ENCODE data around the gene PHACTR1. TPM values are rescaled to one million over a fixed set of nuclear protein-coding genes. Genes with fewer than 3 reads are reported as not detected.

PHACTR1 gene
- total and polyA plus RNA-seq, 2 donors, result 3.1 to 6.3 TPM

DNA sequence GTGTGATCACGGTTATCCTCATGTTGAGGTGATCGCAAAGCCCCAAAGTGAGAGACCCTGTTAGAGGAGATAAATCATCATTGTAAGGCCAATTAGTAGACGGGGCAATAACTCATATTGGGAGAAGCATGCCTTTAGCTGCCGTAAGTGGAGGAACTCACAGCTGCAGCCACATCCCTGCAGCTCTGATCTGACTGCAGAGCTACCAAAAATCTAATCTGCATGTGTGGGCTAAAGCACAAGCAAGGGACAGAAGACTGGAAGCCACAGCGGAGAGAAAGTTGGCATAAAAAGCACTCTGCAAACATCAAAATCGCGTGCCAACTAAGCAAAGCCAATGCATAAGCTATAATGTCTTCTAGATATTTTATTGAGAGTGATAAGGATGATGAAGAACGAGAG is 532.0 kb downstream of the PHACTR1 start:
- Histone ChIP-seq H3K27ac (ENCODE audit: low read depth in 1 of 2, low read length in 1 of 2) (no peak overlapping the region), H3K4me3 (ENCODE audit: low read length in 2 of 2) (no peak overlapping the region), H3K4me1 (ENCODE audit: control insufficient read depth in 2 of 2, insufficient read depth in 2 of 2, low read length in 2 of 2) (no peaks in the 10 kb centered on the region), H3K27me3 (ENCODE audit: control insufficient read depth in 2 of 2, insufficient read depth in 1 of 2, low read length in 1 of 2) (no peaks in the 10 kb centered on the region), H3K9me3 (ENCODE audit: control insufficient read depth in 2 of 2, insufficient read depth in 1 of 2, low read length in 1 of 2) (peaks cover 0 to 3% of the 10 kb centered on the region in 2 donors), H3K36me3 (ENCODE audit: control insufficient read depth in 2 of 2, insufficient read depth in 2 of 2, low read length in 1 of 2) (no peaks in the 10 kb centered on the region)
- no peak for DNase-seq (ENCODE audit: low read depth in 6 of 9, low spot score in 9 of 9)
- 96% methylated on average over 8 of the region's 8 CpGs for WGBS

DNA sequence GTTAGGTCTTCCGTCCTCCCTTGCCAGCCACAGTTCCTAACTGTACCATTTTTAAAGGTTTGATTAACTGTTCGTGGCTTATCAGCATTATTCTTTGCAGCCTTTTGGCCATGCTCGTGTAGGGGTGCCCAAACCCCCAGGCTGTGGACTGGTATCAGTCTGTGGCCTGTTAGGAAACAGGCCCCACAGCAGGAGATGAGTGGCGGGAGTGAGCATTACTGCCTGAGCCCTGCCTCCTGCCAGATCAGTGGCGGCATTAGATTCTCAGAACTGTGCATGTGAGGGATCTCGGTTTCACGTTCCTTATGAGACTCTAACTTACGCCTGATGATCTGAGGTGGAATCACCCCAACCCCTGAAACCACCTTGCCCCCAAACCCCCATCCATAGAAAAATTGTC is 532.4 kb downstream of the PHACTR1 start:
- 96% methylated on average over 8 of the region's 8 CpGs for WGBS
- Histone ChIP-seq H3K4me1 (ENCODE audit: control insufficient read depth in 2 of 2, insufficient read depth in 2 of 2, low read length in 2 of 2) (no peaks in the 10 kb centered on the region), H3K27ac (ENCODE audit: low read depth in 1 of 2, low read length in 1 of 2) (no peak overlapping the region), H3K4me3 (ENCODE audit: low read length in 2 of 2) (no peak overlapping the region), H3K27me3 (ENCODE audit: control insufficient read depth in 2 of 2, insufficient read depth in 1 of 2, low read length in 1 of 2) (no peaks in the 10 kb centered on the region), H3K9me3 (ENCODE audit: control insufficient read depth in 2 of 2, insufficient read depth in 1 of 2, low read length in 1 of 2) (peaks cover 0 to 3% of the 10 kb centered on the region in 2 donors), H3K36me3 (ENCODE audit: control insufficient read depth in 2 of 2, insufficient read depth in 2 of 2, low read length in 1 of 2) (no peaks in the 10 kb centered on the region)
- DNase-seq (ENCODE audit: low read depth in 6 of 9, low spot score in 9 of 9), result no peak

DNA sequence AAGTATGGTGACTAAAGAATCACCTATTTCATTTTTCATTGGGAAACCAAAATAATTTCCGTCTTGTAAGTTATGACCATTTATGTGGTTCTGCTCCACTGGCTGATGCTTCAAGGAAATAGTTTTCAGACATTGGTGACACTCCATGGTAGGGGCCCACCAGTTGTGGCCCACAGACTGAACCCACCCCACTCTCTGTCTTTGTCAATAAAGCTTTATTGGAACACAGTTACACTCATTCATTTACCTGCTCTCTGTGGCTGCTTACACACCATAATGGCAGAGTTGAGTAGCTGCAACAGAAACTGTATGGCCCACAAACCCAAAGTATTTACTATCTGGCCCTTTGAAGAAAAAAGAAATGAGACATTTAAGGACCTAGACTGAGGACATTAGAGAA is 533.2 kb downstream of the PHACTR1 start:
- Histone ChIP-seq H3K36me3 (ENCODE audit: control insufficient read depth in 2 of 2, insufficient read depth in 2 of 2, low read length in 1 of 2) (no peaks in the 10 kb centered on the region), H3K4me1 (ENCODE audit: control insufficient read depth in 2 of 2, insufficient read depth in 2 of 2, low read length in 2 of 2) (no peaks in the 10 kb centered on the region), H3K4me3 (ENCODE audit: low read length in 2 of 2) (no peak overlapping the region), H3K27me3 (ENCODE audit: control insufficient read depth in 2 of 2, insufficient read depth in 1 of 2, low read length in 1 of 2) (no peaks in the 10 kb centered on the region), H3K27ac (ENCODE audit: low read depth in 1 of 2, low read length in 1 of 2) (no peak overlapping the region), H3K9me3 (ENCODE audit: control insufficient read depth in 2 of 2, insufficient read depth in 1 of 2, low read length in 1 of 2) (no peaks in the 10 kb centered on the region)
- WGBS, result 98% methylated on average over 1 of the region's 1 CpG
- no peak for DNase-seq (ENCODE audit: low read depth in 6 of 9, low spot score in 9 of 9)

DNA sequence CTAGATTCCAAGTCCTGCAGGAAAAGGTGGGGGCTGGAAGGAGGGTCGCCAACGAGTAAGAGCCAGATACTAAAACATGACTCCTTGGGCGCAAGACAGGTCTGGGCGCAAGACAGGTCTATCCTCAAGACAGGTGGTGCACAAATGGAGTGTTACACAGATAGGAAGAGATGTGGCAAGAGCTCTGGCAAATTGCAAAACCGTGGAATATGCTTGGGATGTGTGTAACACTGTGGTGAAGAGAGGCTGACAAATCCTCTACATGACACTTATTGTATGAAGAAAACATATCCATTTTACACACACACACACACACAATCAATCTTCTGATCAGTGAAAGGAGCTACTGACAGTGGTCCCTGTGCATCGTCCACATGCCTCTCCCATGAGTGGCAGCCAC is 534.1 kb downstream of the PHACTR1 start:
- no peak overlapping the region for H3K4me3 ChIP-seq (ENCODE audit: low read length in 2 of 2)
- H3K27ac ChIP-seq (ENCODE audit: low read depth in 1 of 2, low read length in 1 of 2), result no peak overlapping the region
- peaks cover 0 to 2% of the 10 kb centered on the region in 2 donors for H3K9me3 ChIP-seq (ENCODE audit: control insufficient read depth in 2 of 2, insufficient read depth in 1 of 2, low read length in 1 of 2)
- no peak for DNase-seq (ENCODE audit: low read depth in 6 of 9, low spot score in 9 of 9)
- H3K27me3 ChIP-seq (ENCODE audit: control insufficient read depth in 2 of 2, insufficient read depth in 1 of 2, low read length in 1 of 2), result no peaks in the 10 kb centered on the region
- 78% methylated on average over 6 of the region's 6 CpGs for WGBS
- no peaks in the 10 kb centered on the region for H3K4me1 ChIP-seq (ENCODE audit: control insufficient read depth in 2 of 2, insufficient read depth in 2 of 2, low read length in 2 of 2)
- no peaks in the 10 kb centered on the region for H3K36me3 ChIP-seq (ENCODE audit: control insufficient read depth in 2 of 2, insufficient read depth in 2 of 2, low read length in 1 of 2)

DNA sequence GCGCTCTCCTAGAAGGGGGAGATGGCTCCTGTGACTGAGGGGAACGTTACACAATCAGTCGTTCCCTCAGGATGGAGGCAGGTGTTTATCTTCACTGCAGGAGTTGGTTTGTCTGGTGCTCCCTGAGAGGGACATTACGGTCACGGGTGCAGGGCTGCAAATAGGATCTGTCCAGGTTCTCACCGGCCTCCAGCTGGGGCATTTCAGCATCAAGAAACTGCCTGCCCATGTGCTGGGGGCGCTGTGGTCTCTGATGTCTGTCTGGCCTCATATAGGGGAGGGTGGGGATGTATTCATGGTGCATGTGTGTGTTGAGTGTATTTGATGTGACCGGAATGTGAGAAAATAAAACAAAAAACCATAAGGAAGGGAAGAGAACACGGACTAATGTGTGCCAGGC is 534.7 kb downstream of the PHACTR1 start:
- 96% methylated on average over 9 of the region's 9 CpGs for WGBS
- H3K4me3 ChIP-seq (ENCODE audit: low read length in 2 of 2), result no peak overlapping the region
- no peak overlapping the region for H3K27ac ChIP-seq (ENCODE audit: low read depth in 1 of 2, low read length in 1 of 2)
- no peak for DNase-seq (ENCODE audit: low read depth in 6 of 9, low spot score in 9 of 9)
- no peaks in the 10 kb centered on the region for H3K27me3 ChIP-seq (ENCODE audit: control insufficient read depth in 2 of 2, insufficient read depth in 1 of 2, low read length in 1 of 2)
- peaks cover 0 to 7% of the 10 kb centered on the region in 2 donors for H3K9me3 ChIP-seq (ENCODE audit: control insufficient read depth in 2 of 2, insufficient read depth in 1 of 2, low read length in 1 of 2)
- H3K36me3 ChIP-seq (ENCODE audit: control insufficient read depth in 2 of 2, insufficient read depth in 2 of 2, low read length in 1 of 2), result no peaks in the 10 kb centered on the region
- H3K4me1 ChIP-seq (ENCODE audit: control insufficient read depth in 2 of 2, insufficient read depth in 2 of 2, low read length in 2 of 2), result peaks cover 0 to 4% of the 10 kb centered on the region in 2 donors

DNA sequence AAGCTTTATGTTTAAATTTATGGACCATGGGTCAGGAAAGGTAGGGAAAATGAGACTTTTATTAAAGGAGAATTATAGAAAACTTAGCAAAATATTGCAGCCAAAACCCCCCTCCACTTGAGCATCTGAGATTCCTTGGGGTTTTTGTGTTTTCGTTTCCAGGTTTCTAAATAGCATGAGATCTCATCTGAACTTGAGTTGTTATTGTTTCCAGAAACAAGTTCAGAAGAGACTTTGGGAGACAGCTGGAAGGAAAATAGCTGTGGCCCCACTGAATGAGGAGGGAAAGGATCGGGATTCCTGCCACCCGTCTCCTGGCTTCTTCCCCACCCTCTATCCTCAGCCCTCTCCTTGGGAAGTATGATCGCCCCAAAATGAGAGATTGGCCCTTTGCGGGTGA is 536.2 kb downstream of the PHACTR1 start:
- Histone ChIP-seq H3K4me3 (ENCODE audit: low read length in 2 of 2) (no peak overlapping the region), H3K36me3 (ENCODE audit: control insufficient read depth in 2 of 2, insufficient read depth in 2 of 2, low read length in 1 of 2) (no peaks in the 10 kb centered on the region), H3K9me3 (ENCODE audit: control insufficient read depth in 2 of 2, insufficient read depth in 1 of 2, low read length in 1 of 2) (peaks cover 1 to 7% of the 10 kb centered on the region in 2 donors), H3K27me3 (ENCODE audit: control insufficient read depth in 2 of 2, insufficient read depth in 1 of 2, low read length in 1 of 2) (no peaks in the 10 kb centered on the region), H3K27ac (ENCODE audit: low read depth in 1 of 2, low read length in 1 of 2) (no peak overlapping the region), H3K4me1 (ENCODE audit: control insufficient read depth in 2 of 2, insufficient read depth in 2 of 2, low read length in 2 of 2) (peaks cover 0 to 4% of the 10 kb centered on the region in 2 donors)
- 96% methylated on average over 5 of the region's 5 CpGs for WGBS
- no peak for DNase-seq (ENCODE audit: low read depth in 6 of 9, low spot score in 9 of 9)

DNA sequence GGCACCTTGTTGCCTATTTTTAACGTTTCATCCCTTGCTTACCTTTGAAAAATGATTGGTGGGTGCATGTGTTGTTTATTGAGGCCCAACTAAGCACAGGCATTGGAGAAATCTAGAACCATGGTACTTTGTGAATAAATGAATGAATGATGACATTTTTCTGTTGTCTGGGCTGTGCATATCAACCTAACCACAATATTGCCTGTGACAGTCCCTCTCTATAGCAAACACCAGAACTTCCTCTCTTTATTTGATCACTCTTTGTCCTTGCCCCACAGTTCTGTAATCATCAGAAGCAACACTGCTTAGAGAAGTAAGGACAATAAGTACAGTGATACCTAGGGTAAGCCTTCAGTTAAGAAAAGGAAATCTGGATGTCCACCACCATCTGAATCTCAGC is 536.7 kb downstream of the PHACTR1 start:
- 85% methylated on average over 1 of the region's 1 CpG for WGBS
- H3K4me1 ChIP-seq (ENCODE audit: control insufficient read depth in 2 of 2, insufficient read depth in 2 of 2, low read length in 2 of 2), result peaks cover 0 to 4% of the 10 kb centered on the region in 2 donors
- no peak for DNase-seq (ENCODE audit: low read depth in 6 of 9, low spot score in 9 of 9)
- H3K9me3 ChIP-seq (ENCODE audit: control insufficient read depth in 2 of 2, insufficient read depth in 1 of 2, low read length in 1 of 2), result peaks cover 1 to 7% of the 10 kb centered on the region in 2 donors
- no peaks in the 10 kb centered on the region for H3K36me3 ChIP-seq (ENCODE audit: control insufficient read depth in 2 of 2, insufficient read depth in 2 of 2, low read length in 1 of 2)
- no peak overlapping the region for H3K4me3 ChIP-seq (ENCODE audit: low read length in 2 of 2)
- no peak overlapping the region for H3K27ac ChIP-seq (ENCODE audit: low read depth in 1 of 2, low read length in 1 of 2)
- no peaks in the 10 kb centered on the region for H3K27me3 ChIP-seq (ENCODE audit: control insufficient read depth in 2 of 2, insufficient read depth in 1 of 2, low read length in 1 of 2)

DNA sequence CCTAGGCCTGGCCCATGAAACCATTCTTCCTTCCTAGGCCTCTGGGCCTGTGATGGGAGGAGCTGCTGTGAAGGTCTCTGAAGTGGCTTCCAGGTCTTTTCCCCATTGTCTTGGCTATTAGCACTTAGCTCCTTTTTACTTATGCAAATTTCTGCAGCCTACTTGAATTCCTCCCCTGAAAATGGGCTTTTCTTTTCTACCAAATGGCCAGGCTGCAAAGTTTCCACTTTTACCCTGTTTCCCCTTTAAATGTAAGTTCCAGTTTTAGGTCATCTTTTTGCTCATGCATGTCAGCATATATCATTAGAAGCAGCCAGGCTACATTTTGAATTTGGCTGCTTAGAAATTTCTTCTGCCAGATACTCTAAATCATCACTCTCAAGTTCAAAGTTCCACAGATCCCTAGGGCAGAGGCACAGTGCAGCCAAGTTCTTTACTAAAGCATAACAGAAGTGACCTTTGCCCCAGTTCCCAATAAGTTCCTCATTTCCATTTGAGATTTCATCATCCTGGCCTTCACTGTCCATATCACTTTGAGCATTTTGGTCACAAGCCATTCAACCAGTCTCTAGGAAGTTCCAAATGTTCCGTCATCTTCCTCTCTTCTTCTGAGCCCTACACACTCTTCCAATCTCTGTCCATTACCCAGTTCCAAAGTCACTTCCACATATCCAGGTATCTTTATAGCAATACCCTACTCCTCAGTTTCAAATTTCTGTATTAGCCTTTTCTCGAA is 539.9 kb downstream of the PHACTR1 start:
- 94% methylated on average over 2 of the region's 2 CpGs for WGBS
- no peak overlapping the region for H3K27ac ChIP-seq (ENCODE audit: low read depth in 1 of 2, low read length in 1 of 2)
- peaks cover 1 to 7% of the 10 kb centered on the region in 2 donors for H3K9me3 ChIP-seq (ENCODE audit: control insufficient read depth in 2 of 2, insufficient read depth in 1 of 2, low read length in 1 of 2)
- H3K27me3 ChIP-seq (ENCODE audit: control insufficient read depth in 2 of 2, insufficient read depth in 1 of 2, low read length in 1 of 2), result no peaks in the 10 kb centered on the region
- no peak for DNase-seq (ENCODE audit: low read depth in 6 of 9, low spot score in 9 of 9)
- H3K4me1 ChIP-seq (ENCODE audit: control insufficient read depth in 2 of 2, insufficient read depth in 2 of 2, low read length in 2 of 2), result peaks cover 4 to 10% of the 10 kb centered on the region in 2 donors
- H3K36me3 ChIP-seq (ENCODE audit: control insufficient read depth in 2 of 2, insufficient read depth in 2 of 2, low read length in 1 of 2), result no peaks in the 10 kb centered on the region
- H3K4me3 ChIP-seq (ENCODE audit: low read length in 2 of 2), result no peak overlapping the region

DNA sequence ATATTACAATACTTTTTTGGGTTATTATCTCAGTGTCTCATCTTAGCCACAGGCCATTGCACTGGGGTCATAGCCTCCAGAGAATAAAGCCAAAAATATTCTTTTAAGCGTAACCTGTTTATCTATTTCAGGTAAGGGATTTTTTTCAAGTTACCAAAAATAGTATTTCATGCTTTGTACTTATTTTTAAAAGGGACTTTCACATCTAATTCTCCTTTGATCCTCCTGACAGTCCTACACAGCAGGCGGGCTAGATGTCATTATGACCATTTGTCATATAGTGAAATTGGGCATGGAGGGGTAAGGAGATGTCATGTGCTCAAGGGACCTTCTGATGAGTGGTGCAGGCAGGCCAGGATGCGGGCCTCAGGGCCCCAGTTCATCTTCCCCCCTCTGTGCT is 542.8 kb downstream of the PHACTR1 start:
- Histone ChIP-seq H3K27ac (ENCODE audit: low read depth in 1 of 2, low read length in 1 of 2) (no peak overlapping the region), H3K4me1 (ENCODE audit: control insufficient read depth in 2 of 2, insufficient read depth in 2 of 2, low read length in 2 of 2) (peaks cover 7 to 21% of the 10 kb centered on the region in 2 donors), H3K36me3 (ENCODE audit: control insufficient read depth in 2 of 2, insufficient read depth in 2 of 2, low read length in 1 of 2) (no peaks in the 10 kb centered on the region), H3K4me3 (ENCODE audit: low read length in 2 of 2) (no peak overlapping the region), H3K27me3 (ENCODE audit: control insufficient read depth in 2 of 2, insufficient read depth in 1 of 2, low read length in 1 of 2) (no peaks in the 10 kb centered on the region), H3K9me3 (ENCODE audit: control insufficient read depth in 2 of 2, insufficient read depth in 1 of 2, low read length in 1 of 2) (peaks cover 1 to 7% of the 10 kb centered on the region in 2 donors)
- WGBS, result 96% methylated on average over 3 of the region's 3 CpGs
- DNase-seq (ENCODE audit: low read depth in 6 of 9, low spot score in 9 of 9), result no peak

Measured in thymus (tissue), 11 donors.